ENCODE data around the gene DOC2B.
"Not testable (repeated sequence)": the region's sequence is repeated elsewhere in the genome, so short reads cannot be mapped to it uniquely, and the experiment has no call there.

The DOC2B gene

GRCh38 chr17:213286-214105, 32.0 kb upstream of the DOC2B start:
- no peak for DNase-seq (ENCODE audit: low read depth in 2 of 2, low spot score in 1 of 2)

- no peak for DNase-seq (ENCODE audit: low read depth in 2 of 2, low spot score in 1 of 2)
These were observed 29.0 kb upstream of the DOC2B start for GRCh38 chr17:210402-210801.

GRCh38 chr17:208429-208828, 27.0 kb upstream of the DOC2B start:
- no peak for DNase-seq (ENCODE audit: low read depth in 2 of 2, low spot score in 1 of 2)

GRCh38 chr17:207775-208174, 26.3 kb upstream of the DOC2B start:
- no peak for DNase-seq (ENCODE audit: low read depth in 2 of 2, low spot score in 1 of 2)

GRCh38 chr17:206941-207560, 25.6 kb upstream of the DOC2B start:
- no peak for DNase-seq (ENCODE audit: low read depth in 2 of 2, low spot score in 1 of 2)

GRCh38 chr17:206484-206883, 25.0 kb upstream of the DOC2B start:
- not testable (repeated sequence) for DNase-seq (ENCODE audit: low read depth in 2 of 2, low spot score in 1 of 2)

- no peak for DNase-seq (ENCODE audit: low read depth in 2 of 2, low spot score in 1 of 2)
These were observed 24.4 kb upstream of the DOC2B start for GRCh38 chr17:205817-206216.

GRCh38 chr17:205148-205669, 23.8 kb upstream of the DOC2B start:
- no peak for DNase-seq (ENCODE audit: low read depth in 2 of 2, low spot score in 1 of 2)

GRCh38 chr17:204427-205147, 23.1 kb upstream of the DOC2B start:
- no peak for DNase-seq (ENCODE audit: low read depth in 2 of 2, low spot score in 1 of 2)

GRCh38 chr17:202501-202951, 21.1 kb upstream of the DOC2B start:
- no peak for DNase-seq (ENCODE audit: low read depth in 2 of 2, low spot score in 1 of 2)

- DNase-seq (ENCODE audit: low read depth in 2 of 2, low spot score in 1 of 2): not testable (repeated sequence)
These were observed 20.3 kb upstream of the DOC2B start for GRCh38 chr17:201736-202135.

- DNase-seq (ENCODE audit: low read depth in 2 of 2, low spot score in 1 of 2): not testable (repeated sequence)
These were observed 19.8 kb upstream of the DOC2B start for GRCh38 chr17:201257-201656.

- no peak for DNase-seq (ENCODE audit: low read depth in 2 of 2, low spot score in 1 of 2)
These were observed 19.1 kb upstream of the DOC2B start for GRCh38 chr17:200586-200985.

- no peak for DNase-seq (ENCODE audit: low read depth in 2 of 2, low spot score in 1 of 2)
These were observed 18.5 kb upstream of the DOC2B start for GRCh38 chr17:199806-200545.

GRCh38 chr17:199191-199604, 17.7 kb upstream of the DOC2B start:
- DNase-seq (ENCODE audit: low read depth in 2 of 2, low spot score in 1 of 2): no peak

GRCh38 chr17:198225-198624, 16.8 kb upstream of the DOC2B start:
- not testable (repeated sequence) for DNase-seq (ENCODE audit: low read depth in 2 of 2, low spot score in 1 of 2)

GRCh38 chr17:197352-197751, 15.9 kb upstream of the DOC2B start:
- no peak for DNase-seq (ENCODE audit: low read depth in 2 of 2, low spot score in 1 of 2)

- DNase-seq (ENCODE audit: low read depth in 2 of 2, low spot score in 1 of 2): no peak
These were observed 13.6 kb upstream of the DOC2B start for GRCh38 chr17:194828-195602.

GRCh38 chr17:193841-194806, 12.7 kb upstream of the DOC2B start:
- DNase-seq (ENCODE audit: low read depth in 2 of 2, low spot score in 1 of 2): no peak
